GM23338 (cell line): ENCODE data around the gene NDUFAF5. TPM values are rescaled to one million over a fixed set of nuclear protein-coding genes. Genes with fewer than 3 reads are reported as not detected.

Experiments
- ATAC-seq: fragments of 200-7000 bp; cut with Tn5 transposase; 3 replicates; pipeline ENCODE4 v1.9.1; 2020
- DNase-seq: peaks from one replicate; pipeline ENCODE4 v3.0.0-alpha.2; 2015; ENCODE audit warnings: low spot score
- H2AFZ ChIP-seq: fragments of 200-600 bp; sonication (generic); 2 replicates; pipeline ENCODE4 v1.8.0; 2016; ENCODE audit warnings: antibody characterized with exemption, mild to moderate bottlenecking, moderate library complexity
- H3F3A ChIP-seq: fragments of 200-600 bp; sonication (generic); replicated peaks from 2 replicates; pipeline ENCODE4 v1.8.0; 2017; ENCODE audit warnings: antibody characterized with exemption, mixed run types, low read depth
- H3K27ac ChIP-seq: fragments of 200-600 bp; sonication (generic); 2 replicates; pipeline ENCODE4 v1.6.1; 2016; ENCODE audit warnings: low read depth
- H3K27me3 ChIP-seq: fragments of 200-600 bp; sonication (generic); 2 replicates; pipeline ENCODE4 v1.8.0; 2016; ENCODE audit warnings: mild to moderate bottlenecking, mixed run types, moderate library complexity; ENCODE audit not compliant: insufficient read depth
- H3K36me3 ChIP-seq: fragments of 200-600 bp; sonication (generic); 2 replicates; pipeline ENCODE4 v1.8.0; 2016; ENCODE audit warnings: mild to moderate bottlenecking; ENCODE audit not compliant: insufficient read depth
- H3K4me1 ChIP-seq: fragments of 200-600 bp; sonication (generic); 2 replicates; pipeline ENCODE4 v1.8.0; 2016; ENCODE audit warnings: mild to moderate bottlenecking, moderate library complexity; ENCODE audit not compliant: insufficient read depth
- H3K4me2 ChIP-seq: fragments of 200-600 bp; sonication (generic); 2 replicates; pipeline ENCODE4 v1.7.1; 2017; ENCODE audit warnings: mixed run types
- H3K4me3 ChIP-seq: fragments of 200-600 bp; sonication (generic); 2 replicates; pipeline ENCODE4 v1.6.1; 2016; ENCODE audit warnings: mixed run types
- H3K79me2 ChIP-seq: fragments of 200-600 bp; sonication (generic); replicated peaks from 2 replicates; pipeline ENCODE4 v1.8.0; 2017; ENCODE audit warnings: mild to moderate bottlenecking; ENCODE audit not compliant: insufficient read depth
- H3K9me2 ChIP-seq: fragments of 200-600 bp; sonication (generic); 2 replicates; pipeline ENCODE4 v1.8.0; 2017; ENCODE audit not compliant: insufficient read depth
- H4K20me1 ChIP-seq: fragments of 200-600 bp; sonication (generic); replicated peaks from 2 replicates; pipeline ENCODE4 v1.8.0; 2017; ENCODE audit warnings: mild to moderate bottlenecking; ENCODE audit not compliant: insufficient read depth
- H3K27ac Mint-ChIP-seq: 2 replicates; pipeline ENCODE4 v1.8.0; 2020; ENCODE audit warnings: inconsistent platforms, mild to moderate bottlenecking, moderate library complexity, mixed read lengths
- H3K27me3 Mint-ChIP-seq: 3 replicates; pipeline ENCODE4 v1.8.0; 2022; ENCODE audit warnings: low read depth, mild to moderate bottlenecking, moderate library complexity, mixed read lengths, inconsistent platforms; ENCODE audit not compliant: insufficient read depth, poor library complexity
- H3K36me3 Mint-ChIP-seq: 3 replicates; pipeline ENCODE4 v1.8.0; 2021; ENCODE audit warnings: low read depth, mild to moderate bottlenecking, inconsistent platforms, moderate library complexity, mixed read lengths
- H3K4me1 Mint-ChIP-seq: 3 replicates; pipeline ENCODE4 v1.8.0; 2020; ENCODE audit warnings: mild to moderate bottlenecking, inconsistent platforms, mixed read lengths
- H3K4me3 Mint-ChIP-seq: 3 replicates; pipeline ENCODE4 v1.8.0; 2021; ENCODE audit warnings: moderate library complexity, mild to moderate bottlenecking, inconsistent platforms, mixed read lengths
- H3K9me3 Mint-ChIP-seq: 3 replicates; pipeline ENCODE4 v1.8.0; 2020; ENCODE audit warnings: moderate library complexity, mild to moderate bottlenecking, inconsistent platforms, mixed read lengths
- CREB1 ChIP-seq: fragments of 250-450 bp; sonication (Bioruptor Pico); IDR thresholded peaks from 2 replicates; pipeline ENCODE4 v1.5.0; 2020; ENCODE audit warnings: low read depth, mild to moderate bottlenecking, moderate library complexity
- CTCF ChIP-seq, 2 experiments: fragments of 200-600 bp in 1 of 2; sonication (generic) in 1 of 2; conservative IDR thresholded peaks; 2 replicates each; pipeline versions ENCODE4 v1.5.1 to v1.6.1; 2016 to 2017; ENCODE audit warnings: antibody characterized with exemption in 2 of 2, low read depth in 2 of 2, mild to moderate bottlenecking in 2 of 2, moderate library complexity in 1 of 2
- ETS1 ChIP-seq: IDR thresholded peaks from 2 replicates; pipeline ENCODE4 v1.6.1; 2016; ENCODE audit warnings: antibody characterized with exemption
- EZH2 ChIP-seq: fragments of 200-600 bp; sonication (generic); IDR thresholded peaks from one replicate; pipeline ENCODE4 v1.8.0; 2017; ENCODE audit warnings: antibody characterized with exemption, mild to moderate bottlenecking, low read depth; ENCODE audit not compliant: unreplicated experiment
- EZH2phosphoT487 ChIP-seq: fragments of 200-600 bp; sonication (generic); IDR thresholded peaks from one replicate; pipeline ENCODE4 v1.8.1; 2018; ENCODE audit warnings: antibody characterized with exemption; ENCODE audit not compliant: unreplicated experiment
- JUNB ChIP-seq: IDR thresholded peaks from one replicate; pipeline ENCODE4 v1.6.1; 2016; ENCODE audit warnings: antibody characterized with exemption; ENCODE audit not compliant: unreplicated experiment
- NANOG ChIP-seq: IDR thresholded peaks from 2 replicates; pipeline ENCODE4 v1.6.1; 2016; ENCODE audit warnings: antibody characterized with exemption, borderline replicate concordance
- POLR2AphosphoS5 ChIP-seq: IDR thresholded peaks from 2 replicates; pipeline ENCODE4 v1.6.1; 2016; ENCODE audit warnings: antibody characterized with exemption, low read depth
- REST ChIP-seq: IDR thresholded peaks from one replicate; pipeline ENCODE4 v1.6.1; 2018; ENCODE audit warnings: antibody characterized with exemption; ENCODE audit not compliant: unreplicated experiment
- STAT1 ChIP-seq: IDR thresholded peaks from one replicate; pipeline ENCODE4 v1.6.1; 2016; ENCODE audit warnings: antibody characterized with exemption; ENCODE audit not compliant: unreplicated experiment
- ZNF114 ChIP-seq: fragments of 250-450 bp; sonication (Bioruptor Pico); IDR thresholded peaks from 2 replicates; pipeline ENCODE4 v1.5.0; 2020; ENCODE audit warnings: mild to moderate bottlenecking, moderate library complexity
- ZNF462 ChIP-seq: fragments of 250-450 bp; sonication (Bioruptor Pico); IDR thresholded peaks from 2 replicates; pipeline ENCODE4 v1.5.0; 2020; ENCODE audit warnings: mild to moderate bottlenecking, moderate library complexity
- polyA plus RNA-seq: library from polyadenylated mRNA; unstranded; fragments of >200 nt; fragmentation: Nextera tagmentation; extraction: Ambion mirVana; gene quantifications from 2 replicates; pipeline ENCODE4 v1.2.1, GENCODE V29; 2016
- total RNA-seq: library from RNA; depleted of rRNA; stranded (reverse); fragments of >200 nt; shearing (Covaris generic); gene quantifications from 2 replicates; pipeline ENCODE4 v1.2.3, GENCODE V29; 2014

The NDUFAF5 gene
- total and polyA plus RNA-seq, 2 experiments from 2014 or later, result 18.0 to 33.0 TPM

GRCh38 chr20:13863244-13863643, 78.4 kb downstream of the NDUFAF5 start (continued):
- TF ChIP-seq EZH2, result no peak
- TF ChIP-seq CTCF (conservative IDR thresholded peaks at IDR 0.05; ENCODE audit: low read depth in 2 of 2), result no peak
- TF ChIP-seq CREB1 (CRISPR knock-in tag), result no peak
- no peak for TF ChIP-seq ETS1
- TF ChIP-seq NANOG, result no peak

GRCh38 chr20:13865156-13865555, 80.3 kb downstream of the NDUFAF5 start:
- ATAC-seq, result no peak
- no peak overlapping the region for H3K27ac Mint-ChIP-seq
- DNase-seq, result no peak
- H3K4me2 ChIP-seq, result no peak overlapping the region
- H3F3A ChIP-seq, result no peaks in the 10 kb centered on the region
- no peaks in the 10 kb centered on the region for H3K27me3 ChIP-seq
- no peaks in the 10 kb centered on the region for H4K20me1 ChIP-seq
- peaks cover 3% of the 10 kb centered on the region; the same call in 2 of the 3 replicates for H3K4me1 Mint-ChIP-seq
- no peak overlapping the region for H2AFZ ChIP-seq
- H3K9me2 ChIP-seq, result peaks cover 23% of the 10 kb centered on the region
- no peak overlapping the region for H3K4me3 ChIP-seq
- H3K27ac ChIP-seq, result no peak overlapping the region
- H3K4me1 ChIP-seq, result peaks cover 12% of the 10 kb centered on the region
- no peaks in the 10 kb centered on the region for H3K79me2 ChIP-seq
- no peaks in the 10 kb centered on the region for H3K27me3 Mint-ChIP-seq
- H3K36me3 Mint-ChIP-seq, result no peaks in the 10 kb centered on the region
- H3K9me3 Mint-ChIP-seq, result no peaks in the 10 kb centered on the region
- H3K4me3 Mint-ChIP-seq, result no peak overlapping the region
- H3K36me3 ChIP-seq, result no peaks in the 10 kb centered on the region
- no peak for TF ChIP-seq POLR2AphosphoS5
- TF ChIP-seq JUNB, result no peak
- TF ChIP-seq NANOG, result no peak
- no peak for TF ChIP-seq ETS1
- no peak for TF ChIP-seq EZH2
- TF ChIP-seq EZH2phosphoT487, result no peak
- no peak for TF ChIP-seq ZNF114 (CRISPR knock-in tag)
- TF ChIP-seq REST, result no peak
- TF ChIP-seq ZNF462 (CRISPR knock-in tag), result no peak
- no peak for TF ChIP-seq STAT1
